Hepatocyte (in vitro differentiated cells): ENCODE results near the gene CRLF2. TPM values are rescaled to one million over a fixed set of nuclear protein-coding genes. Genes with fewer than 3 reads are reported as not detected.

Experiments used
- DNase-seq: peaks from one replicate; pipeline ENCODE4 v3.0.0-alpha.2; 2016; ENCODE audit warnings: low spot score
- H2AFZ ChIP-seq: fragments of 200-600 bp; sonication (generic); 2 replicates; pipeline ENCODE4 v1.6.0; 2016; ENCODE audit warnings: antibody characterized with exemption, mild to moderate bottlenecking
- H3K27ac ChIP-seq: fragments of 200-600 bp; sonication (generic); 2 replicates; pipeline ENCODE4 v1.5.1; 2016; ENCODE audit warnings: mild to moderate bottlenecking
- H3K27me3 ChIP-seq: fragments of 200-600 bp; sonication (generic); 2 replicates; pipeline ENCODE4 v1.6.1; 2016
- H3K36me3 ChIP-seq: fragments of 200-600 bp; sonication (generic); replicated peaks from 2 replicates; pipeline ENCODE4 v1.5.1; 2016; ENCODE audit warnings: low read depth; ENCODE audit not compliant: insufficient read depth
- H3K4me1 ChIP-seq: fragments of 200-600 bp; sonication (generic); 2 replicates; pipeline ENCODE4 v1.5.1; 2016; ENCODE audit warnings: mild to moderate bottlenecking, moderate library complexity; ENCODE audit not compliant: insufficient read depth
- H3K4me2 ChIP-seq: fragments of 200-600 bp; sonication (generic); 2 replicates; pipeline ENCODE4 v1.6.0; 2016
- H3K4me3 ChIP-seq: fragments of 200-600 bp; sonication (generic); 2 replicates; pipeline ENCODE4 v1.5.1; 2016; ENCODE audit warnings: mild to moderate bottlenecking
- H3K79me2 ChIP-seq: fragments of 200-600 bp; sonication (generic); 2 replicates; pipeline ENCODE4 v1.6.0; 2017; ENCODE audit warnings: mild to moderate bottlenecking
- H3K9me2 ChIP-seq: fragments of 200-600 bp; sonication (generic); replicated peaks from 2 replicates; pipeline ENCODE4 v1.6.0; 2017; ENCODE audit warnings: mild to moderate bottlenecking; ENCODE audit not compliant: insufficient read depth
- H3K9me3 ChIP-seq: fragments of 200-600 bp; sonication (generic); 2 replicates; pipeline ENCODE4 v1.5.1; 2016; ENCODE audit warnings: low read depth, mild to moderate bottlenecking
- H4K20me1 ChIP-seq: fragments of 200-600 bp; sonication (generic); 2 replicates; pipeline ENCODE4 v1.6.0; 2016; ENCODE audit warnings: mild to moderate bottlenecking; ENCODE audit not compliant: insufficient read depth, poor library complexity, severe bottlenecking
- EZH2 ChIP-seq: fragments of 200-600 bp; sonication (generic); IDR thresholded peaks from 2 replicates; pipeline ENCODE4 v1.6.1; 2016; ENCODE audit warnings: antibody characterized with exemption, mild to moderate bottlenecking, borderline replicate concordance
- EZH2phosphoT487 ChIP-seq: fragments of 200-600 bp; sonication (generic); IDR thresholded peaks from one replicate; pipeline ENCODE4 v1.6.1; 2018; ENCODE audit warnings: antibody characterized with exemption, mild to moderate bottlenecking, low read depth, moderate library complexity; ENCODE audit not compliant: unreplicated experiment, severe bottlenecking
- WGBS: methylation state at CpG from one replicate; pipeline ENCODE4 v1.1.6; 2016; ENCODE audit warnings: low lambda C conversion rate; ENCODE audit errors: missing lambda C conversion rate; 5-methylcytosine and 5-hydroxymethylcytosine counted together
- polyA plus RNA-seq: library from polyadenylated mRNA; unstranded; fragments of >200 nt; fragmentation: Nextera tagmentation; extraction: Ambion mirVana; gene quantifications from 2 replicates; pipeline ENCODE4 v1.2.1, GENCODE V29; 2016
- total RNA-seq: library from RNA; depleted of rRNA; stranded (reverse); fragments of >200 nt; gene quantifications from 2 replicates; pipeline ENCODE4 v1.2.3, GENCODE V29; 2014
- TF ChIP-seq, protein P1 (sequence below): fragments of 200-600 bp; sonication (generic); IDR thresholded peaks from 2 replicates; pipeline ENCODE4 v1.5.1; 2016; ENCODE audit warnings: antibody characterized with exemption, mild to moderate bottlenecking; ENCODE audit not compliant: poor library complexity

The CRLF2 gene
- total and polyA plus RNA-seq, 2 experiments from 2014 or later: not detected

DNA sequence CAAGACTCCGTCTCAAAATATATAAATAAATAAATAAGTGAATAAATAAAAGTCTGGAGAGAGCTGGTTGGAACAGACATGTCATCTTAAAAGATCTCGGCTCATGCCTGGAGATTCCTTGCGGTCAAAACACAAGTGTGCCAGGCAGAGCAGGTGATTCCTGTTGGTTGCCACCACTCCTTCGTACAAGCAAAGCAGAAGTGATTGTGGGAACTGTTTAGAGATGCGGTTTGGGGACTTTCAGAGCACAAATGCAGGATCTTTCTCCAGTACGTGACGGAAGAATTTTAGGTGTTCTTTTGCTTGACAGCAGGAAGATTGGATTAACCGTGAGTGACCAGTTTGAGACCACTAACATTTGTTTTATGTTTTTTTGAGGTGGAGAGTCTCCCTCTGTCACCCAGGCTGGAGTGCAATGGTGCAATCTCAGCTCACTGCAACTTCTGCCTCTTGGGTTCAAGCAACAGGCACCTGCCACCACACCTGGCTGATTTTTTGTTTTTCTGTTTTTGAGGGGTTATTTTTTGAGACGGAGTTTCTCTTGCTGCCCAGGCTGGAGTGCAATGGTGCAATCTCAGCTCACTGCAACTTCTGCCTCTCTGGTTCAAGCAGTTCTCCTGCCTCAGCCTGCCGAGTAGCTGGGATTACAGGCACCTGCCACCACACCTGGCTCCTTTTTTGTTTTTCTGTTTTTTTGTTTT lies 2.8 kb upstream of the CRLF2 start:
- H4K20me1 ChIP-seq: no peaks in the 10 kb centered on the region
- TF ChIP-seq EZH2phosphoT487 (no peak), EZH2 (no peak)
- TF ChIP-seq, protein P1, sequence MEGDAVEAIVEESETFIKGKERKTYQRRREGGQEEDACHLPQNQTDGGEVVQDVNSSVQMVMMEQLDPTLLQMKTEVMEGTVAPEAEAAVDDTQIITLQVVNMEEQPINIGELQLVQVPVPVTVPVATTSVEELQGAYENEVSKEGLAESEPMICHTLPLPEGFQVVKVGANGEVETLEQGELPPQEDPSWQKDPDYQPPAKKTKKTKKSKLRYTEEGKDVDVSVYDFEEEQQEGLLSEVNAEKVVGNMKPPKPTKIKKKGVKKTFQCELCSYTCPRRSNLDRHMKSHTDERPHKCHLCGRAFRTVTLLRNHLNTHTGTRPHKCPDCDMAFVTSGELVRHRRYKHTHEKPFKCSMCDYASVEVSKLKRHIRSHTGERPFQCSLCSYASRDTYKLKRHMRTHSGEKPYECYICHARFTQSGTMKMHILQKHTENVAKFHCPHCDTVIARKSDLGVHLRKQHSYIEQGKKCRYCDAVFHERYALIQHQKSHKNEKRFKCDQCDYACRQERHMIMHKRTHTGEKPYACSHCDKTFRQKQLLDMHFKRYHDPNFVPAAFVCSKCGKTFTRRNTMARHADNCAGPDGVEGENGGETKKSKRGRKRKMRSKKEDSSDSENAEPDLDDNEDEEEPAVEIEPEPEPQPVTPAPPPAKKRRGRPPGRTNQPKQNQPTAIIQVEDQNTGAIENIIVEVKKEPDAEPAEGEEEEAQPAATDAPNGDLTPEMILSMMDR: no peak
- no peaks in the 10 kb centered on the region for H3K9me3 ChIP-seq

GRCh38 chrX:1213971-1214370 lies 1.5 kb upstream of the CRLF2 start:
- H3K4me2 ChIP-seq: no peak overlapping the region
- no peaks in the 10 kb centered on the region for H3K4me1 ChIP-seq
- H3K27me3 ChIP-seq: no peaks in the 10 kb centered on the region
- no peaks in the 10 kb centered on the region for H3K9me3 ChIP-seq
- no peak overlapping the region for H3K27ac ChIP-seq
- no peak for DNase-seq
- H3K9me2 ChIP-seq: no peaks in the 10 kb centered on the region
- TF ChIP-seq EZH2phosphoT487: no peak
- TF ChIP-seq, protein P1: no peak
- no peak for TF ChIP-seq EZH2
- H4K20me1 ChIP-seq: no peaks in the 10 kb centered on the region
- no peak overlapping the region for H3K4me3 ChIP-seq
- WGBS: 94% methylated on average over 10 of the region's 11 CpGs
- H3K36me3 ChIP-seq: no peaks in the 10 kb centered on the region
- H2AFZ ChIP-seq: no peak overlapping the region
- H3K79me2 ChIP-seq: no peaks in the 10 kb centered on the region

More for the DNA sequence above, 2.8 kb upstream of the CRLF2 start:
- DNase-seq: no peak
- Histone ChIP-seq H3K27me3 (no peaks in the 10 kb centered on the region), H3K79me2 (no peaks in the 10 kb centered on the region), H3K36me3 (no peaks in the 10 kb centered on the region), H2AFZ (no peak overlapping the region), H3K4me2 (no peak overlapping the region), H3K4me3 (no peak overlapping the region), H3K4me1 (no peaks in the 10 kb centered on the region), H3K27ac (no peak overlapping the region), H3K9me2 (no peaks in the 10 kb centered on the region)
- WGBS: 79% methylated on average over 10 of the region's 10 CpGs

DNA sequence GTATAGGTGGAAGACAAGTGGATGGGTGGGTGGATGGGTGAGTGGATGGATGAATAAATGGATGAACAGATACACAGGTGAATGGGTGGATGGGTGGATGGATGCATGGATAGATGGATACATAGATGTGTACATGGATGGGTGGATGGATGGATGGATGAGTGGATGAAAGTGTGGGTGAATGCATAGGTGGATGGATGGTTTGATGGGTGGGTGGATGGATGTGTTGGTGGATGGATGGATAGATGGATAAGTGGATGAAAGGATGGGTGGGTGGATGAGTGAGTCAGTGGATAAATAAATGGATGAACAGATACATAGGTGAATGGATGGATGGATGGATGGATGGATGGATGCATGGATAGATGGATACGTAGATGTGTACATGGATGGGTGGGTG lies 1.6 kb downstream of the CRLF2 start:
- DNase-seq: no peak
- no peaks in the 10 kb centered on the region for H4K20me1 ChIP-seq
- H3K9me2 ChIP-seq: no peaks in the 10 kb centered on the region
- no peaks in the 10 kb centered on the region for H3K9me3 ChIP-seq
- H3K27me3 ChIP-seq: no peaks in the 10 kb centered on the region
- H3K4me3 ChIP-seq: no peak overlapping the region
- H3K79me2 ChIP-seq: no peaks in the 10 kb centered on the region
- no peak overlapping the region for H3K4me2 ChIP-seq
- H3K4me1 ChIP-seq: no peaks in the 10 kb centered on the region
- no peaks in the 10 kb centered on the region for H3K36me3 ChIP-seq
- H2AFZ ChIP-seq: no peak overlapping the region
- WGBS: no CpG with 5 or more reads among the region's 1 CpG
- H3K27ac ChIP-seq: no peak overlapping the region
- TF ChIP-seq, protein P1: no peak
- no peak for TF ChIP-seq EZH2
- TF ChIP-seq EZH2phosphoT487: no peak
